DOHH2 (cell line): Measurements from ENCODE around the gene TMEM98.

ENCODE experiments used
- H3F3A ChIP-seq: fragments of 200-600 bp; sonication (generic), shearing (Covaris generic); 2 replicates; pipeline ENCODE4 v1.6.0; 2016; ENCODE audit warnings: antibody characterized with exemption, mild to moderate bottlenecking; ENCODE audit not compliant: control insufficient read depth, insufficient read depth
- H3K27ac ChIP-seq: fragments of 200-600 bp; sonication (generic); 2 replicates; pipeline ENCODE4 v1.5.1; 2014; ENCODE audit warnings: low read depth, mild to moderate bottlenecking, low read length, moderate library complexity
- H3K27me3 ChIP-seq: fragments of 200-600 bp; sonication (generic); 2 replicates; pipeline ENCODE4 v1.6.1; 2014; ENCODE audit warnings: mild to moderate bottlenecking, low read length, mixed read lengths; ENCODE audit not compliant: control insufficient read depth
- H3K36me3 ChIP-seq: fragments of 200-600 bp; sonication (generic); 2 replicates; pipeline ENCODE4 v1.6.1; 2014; ENCODE audit warnings: mild to moderate bottlenecking, low read length, moderate library complexity, mixed read lengths; ENCODE audit not compliant: control insufficient read depth
- H3K4me1 ChIP-seq: fragments of 200-600 bp; sonication (generic); 2 replicates; pipeline ENCODE4 v1.6.1; 2014; ENCODE audit warnings: mild to moderate bottlenecking, low read length, mixed read lengths; ENCODE audit not compliant: control insufficient read depth
- H3K4me2 ChIP-seq: fragments of 200-600 bp; sonication (generic); 2 replicates; pipeline ENCODE4 v1.6.0; 2014; ENCODE audit warnings: mild to moderate bottlenecking, low read length, moderate library complexity
- H3K4me3 ChIP-seq: fragments of 200-600 bp; sonication (generic); 2 replicates; pipeline ENCODE4 v1.5.1; 2014; ENCODE audit warnings: mild to moderate bottlenecking, low read length, mixed read lengths
- H3K79me2 ChIP-seq: fragments of 200-600 bp; sonication (generic); 2 replicates; pipeline ENCODE4 v1.6.1; 2014; ENCODE audit warnings: mild to moderate bottlenecking, low read length, mixed read lengths; ENCODE audit not compliant: control insufficient read depth
- H3K9me2 ChIP-seq: fragments of 200-600 bp; sonication (generic); replicated peaks from 2 replicates; pipeline ENCODE4 v1.6.1; 2014; ENCODE audit warnings: mild to moderate bottlenecking, low read length, mixed read lengths; ENCODE audit not compliant: control insufficient read depth
- H3K9me3 ChIP-seq: fragments of 200-600 bp; sonication (generic); 2 replicates; pipeline ENCODE4 v1.6.1; 2014; ENCODE audit warnings: antibody characterized with exemption, low read length, mixed read lengths; ENCODE audit not compliant: control insufficient read depth, insufficient read depth
- H4K20me1 ChIP-seq: fragments of 200-600 bp; sonication (generic); 2 replicates; pipeline ENCODE4 v1.6.0; 2014; ENCODE audit warnings: low read depth, mild to moderate bottlenecking, antibody characterized with exemption, low read length, moderate library complexity; ENCODE audit not compliant: control insufficient read depth, insufficient read depth
- CTCF ChIP-seq: fragments of 200-600 bp; sonication (generic); IDR thresholded peaks from one replicate; pipeline ENCODE4 v1.5.1; 2014; ENCODE audit warnings: antibody characterized with exemption, mild to moderate bottlenecking, low read depth, low read length; ENCODE audit not compliant: poor library complexity, severe bottlenecking
- EZH2phosphoT487 ChIP-seq: fragments of 200-600 bp; sonication (generic); IDR thresholded peaks from 2 replicates; pipeline ENCODE4 v1.6.1; 2017; ENCODE audit warnings: borderline replicate concordance, mild to moderate bottlenecking, antibody characterized with exemption, low read length, moderate library complexity, mixed read lengths

TMEM98 gene

DNA sequence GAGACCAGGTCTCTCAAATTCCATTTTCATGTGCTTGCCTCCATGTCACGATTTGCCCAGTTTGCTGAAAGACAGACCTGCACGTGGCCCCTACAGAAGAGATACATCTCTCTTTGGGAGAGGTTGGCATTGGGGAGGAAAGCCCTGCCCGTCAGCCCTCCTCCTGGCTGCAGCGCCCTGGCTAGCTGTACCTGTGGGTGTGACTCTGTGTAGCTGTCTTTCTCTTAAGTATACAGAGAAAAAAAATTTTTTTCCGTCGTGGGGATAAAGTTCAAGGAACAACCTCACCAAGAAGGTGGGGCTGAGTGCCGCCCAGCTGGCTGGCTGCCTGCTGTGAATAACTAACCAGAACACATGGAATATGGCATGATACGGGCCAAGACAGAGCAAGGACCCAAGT, 26.5 kb downstream of the TMEM98 start:
- Histone ChIP-seq H3K4me1 (no peaks in the 10 kb centered on the region), H4K20me1 (no peaks in the 10 kb centered on the region), H3K27me3 (no peaks in the 10 kb centered on the region), H3K79me2 (no peaks in the 10 kb centered on the region), H3K27ac (no peak overlapping the region), H3F3A (no peaks in the 10 kb centered on the region), H3K4me3 (no peak overlapping the region), H3K4me2 (no peak overlapping the region), H3K9me3 (no peaks in the 10 kb centered on the region), H3K9me2 (no peaks in the 10 kb centered on the region), H3K36me3 (no peaks in the 10 kb centered on the region)
- TF ChIP-seq CTCF (no peak), EZH2phosphoT487 (no peak)

DNA sequence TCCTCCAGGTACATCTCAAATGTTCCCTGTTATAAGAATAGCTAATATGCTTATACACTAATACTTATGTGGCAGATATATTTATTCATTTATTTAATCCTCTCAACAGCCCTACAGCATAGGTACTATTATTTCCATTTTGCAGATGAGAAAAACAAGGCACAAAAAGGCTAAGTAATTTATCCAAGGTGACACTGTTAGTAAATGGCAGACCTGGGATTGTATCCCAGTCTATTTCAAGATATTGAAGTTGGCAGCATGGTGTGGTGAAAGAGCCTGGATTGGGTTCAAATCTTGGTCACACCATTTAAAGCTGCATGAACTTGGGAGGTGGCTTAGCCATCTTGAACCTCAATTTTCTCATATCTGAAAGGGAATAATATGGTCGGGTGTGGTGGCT, 27.2 kb downstream of the TMEM98 start:
- H3K9me2 ChIP-seq = no peaks in the 10 kb centered on the region
- no peaks in the 10 kb centered on the region for H3K4me1 ChIP-seq
- H3K9me3 ChIP-seq = no peaks in the 10 kb centered on the region
- TF ChIP-seq CTCF (no peak), EZH2phosphoT487 (no peak)
- H3F3A ChIP-seq = no peaks in the 10 kb centered on the region
- no peaks in the 10 kb centered on the region for H3K36me3 ChIP-seq
- no peak overlapping the region for H3K4me3 ChIP-seq
- H3K27ac ChIP-seq = no peak overlapping the region
- no peaks in the 10 kb centered on the region for H3K27me3 ChIP-seq
- H4K20me1 ChIP-seq = no peaks in the 10 kb centered on the region
- H3K79me2 ChIP-seq = no peaks in the 10 kb centered on the region
- H3K4me2 ChIP-seq = no peak overlapping the region

DNA sequence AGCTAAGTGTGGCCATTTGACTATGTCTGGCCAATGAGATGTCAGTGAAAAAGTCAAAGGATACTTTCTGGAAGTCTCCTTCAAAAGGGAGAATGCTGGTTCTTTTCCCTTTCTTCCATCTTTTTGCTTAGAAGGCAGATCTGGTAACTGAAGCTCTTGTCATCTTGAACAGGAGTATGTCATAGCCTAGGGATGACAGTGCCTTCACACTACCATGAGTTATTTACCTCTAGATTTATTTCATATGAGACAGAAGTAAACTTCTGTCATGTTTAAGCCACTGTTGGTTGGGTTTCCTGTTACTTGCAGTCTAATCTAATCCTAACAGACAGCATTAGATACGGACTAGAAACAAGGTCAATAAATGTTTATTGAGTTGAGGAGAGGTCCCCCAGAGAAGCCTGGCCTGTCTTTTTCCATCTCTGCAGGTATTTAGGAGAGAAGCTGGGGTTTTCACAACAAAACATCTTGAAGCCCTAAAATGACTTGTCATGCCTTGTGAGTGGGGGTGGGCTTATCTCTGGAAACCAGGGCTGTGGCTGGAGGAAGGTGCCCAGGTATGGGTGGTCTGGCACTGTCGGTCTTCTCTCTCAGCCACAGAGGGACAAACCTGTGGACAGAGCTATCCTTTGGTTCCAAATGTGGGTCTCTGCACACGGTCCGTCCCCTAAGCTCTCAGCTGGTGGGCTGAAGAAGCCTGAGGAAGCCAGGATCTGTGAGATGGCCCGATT, 28.5 kb downstream of the TMEM98 start:
- Histone ChIP-seq H3K27me3 (no peaks in the 10 kb centered on the region), H3K4me2 (no peak overlapping the region), H3K79me2 (no peaks in the 10 kb centered on the region), H3K9me3 (no peaks in the 10 kb centered on the region), H4K20me1 (no peaks in the 10 kb centered on the region), H3K4me1 (no peaks in the 10 kb centered on the region), H3K27ac (no peak overlapping the region), H3K4me3 (no peak overlapping the region), H3K36me3 (no peaks in the 10 kb centered on the region), H3F3A (no peaks in the 10 kb centered on the region), H3K9me2 (no peaks in the 10 kb centered on the region)
- TF ChIP-seq EZH2phosphoT487 (no peak), CTCF (no peak)
